GM12891 (cell line): Measurements from ENCODE around the gene SLC44A4.

ENCODE experiments used
- POLR2A ChIP-seq: IDR thresholded peaks from 2 replicates; pipeline ENCODE4 v1.6.1; 2011; ENCODE audit warnings: low read depth, low read length, control low read depth
- POLR2AphosphoS5 ChIP-seq: IDR thresholded peaks from 2 replicates; pipeline ENCODE4 v1.6.1; 2011; ENCODE audit warnings: low read depth, low read length, control low read depth
- POU2F2 ChIP-seq: IDR thresholded peaks from 2 replicates; pipeline ENCODE4 v1.6.1; 2011; ENCODE audit warnings: low read depth, mild to moderate bottlenecking, control low read depth, low read length, moderate library complexity
- TAF1 ChIP-seq: IDR thresholded peaks from 2 replicates; pipeline ENCODE4 v1.6.1; 2011; ENCODE audit warnings: low read depth, low read length, control low read depth

DNA sequence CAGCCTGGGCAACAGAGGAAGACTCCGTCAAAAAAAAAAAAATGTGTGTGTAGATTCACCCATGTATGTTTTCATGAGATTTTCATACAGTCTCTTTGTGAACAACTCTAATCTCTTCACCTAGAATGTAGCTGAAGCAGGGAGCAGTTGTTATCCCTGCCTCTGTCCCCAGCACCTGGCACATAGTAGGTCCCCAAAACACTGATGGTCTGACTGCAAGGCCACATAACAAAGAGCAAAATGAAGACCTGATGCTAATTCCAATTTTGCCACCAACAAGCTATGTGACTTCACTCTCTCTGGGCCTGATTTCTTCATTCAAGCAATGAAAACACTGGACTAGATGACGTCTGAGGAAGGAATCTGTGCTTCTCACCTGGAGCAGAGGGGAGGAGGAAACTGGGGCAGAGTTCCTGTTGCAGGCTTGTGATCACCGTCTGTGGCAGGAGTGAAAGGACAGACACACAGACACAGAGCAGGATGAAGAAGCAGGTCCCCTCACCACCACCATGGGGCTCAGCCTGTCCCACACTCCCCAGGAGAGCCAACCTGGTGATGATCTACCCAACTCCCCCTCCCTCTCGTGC is 4.6 kb downstream of the SLC44A4 start:
- TF ChIP-seq TAF1 (no peak), POLR2AphosphoS5 (no peak), POLR2A (no peak), POU2F2 (no peak)
